ENCODE measurements around the gene C20orf204.

C20orf204 gene

DNA sequence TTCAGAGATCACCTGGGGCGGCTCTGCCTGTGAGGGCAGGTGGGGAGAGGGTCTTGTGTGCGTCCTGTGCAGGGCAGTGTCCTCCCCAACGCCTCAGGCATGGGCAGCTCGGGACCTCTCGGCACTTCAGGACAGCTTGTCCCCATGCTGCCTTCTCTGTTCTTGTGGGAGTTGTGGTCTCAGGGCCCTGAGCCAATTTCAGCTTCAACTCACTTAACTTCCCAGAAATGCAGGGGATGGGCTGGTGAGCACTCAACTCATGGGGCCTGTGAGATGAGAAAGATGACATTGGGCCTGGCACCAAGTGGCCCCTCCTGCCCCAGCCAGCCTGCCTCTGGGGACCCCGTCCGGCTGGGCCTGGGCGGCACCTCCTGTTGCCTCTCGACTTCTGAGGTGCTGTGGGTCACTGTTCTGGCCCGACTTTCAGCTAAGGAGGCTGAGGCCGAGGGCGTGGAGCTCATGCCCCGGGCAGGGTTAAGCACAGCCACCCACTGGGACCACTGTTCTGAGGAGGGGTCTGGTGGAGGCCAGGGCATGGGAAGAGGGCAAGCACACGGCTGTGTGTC is 36.6 kb downstream of the C20orf204 start:
- DNase-seq (ENCODE audit: low spot score) = no peak

- DNase-seq (ENCODE audit: low spot score) = no peak
These were observed 37.6 kb downstream of the C20orf204 start for GRCh38 chr20:64073476-64074183.

DNA sequence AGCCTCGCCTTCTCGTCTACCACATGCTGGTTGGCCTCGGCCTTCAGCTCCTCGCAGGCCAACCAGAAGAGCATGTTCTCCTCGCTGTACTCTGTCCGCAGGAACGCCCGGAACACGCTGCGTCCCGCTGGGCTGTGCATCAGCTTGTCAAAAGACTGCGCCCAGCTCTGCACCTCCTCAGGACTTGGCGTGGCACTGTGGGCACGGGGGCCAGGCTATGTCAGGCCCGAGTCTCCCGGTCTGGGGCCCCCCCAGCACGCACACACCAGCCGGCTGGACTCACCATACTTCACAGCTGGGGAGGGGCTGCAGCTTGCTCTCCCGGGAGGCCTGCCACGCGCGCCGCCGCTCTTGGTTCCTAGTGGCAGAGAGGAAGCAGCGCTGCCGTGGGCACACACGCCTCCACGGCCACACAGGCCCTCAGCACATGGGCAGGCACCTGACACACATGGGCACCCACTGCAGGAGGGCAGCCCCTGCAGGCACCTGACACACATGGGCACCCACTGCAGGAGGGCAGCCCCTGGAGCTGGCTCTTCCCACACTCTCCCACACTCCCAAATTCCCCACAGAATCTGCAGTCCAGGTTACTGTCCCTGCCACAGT is 38.3 kb downstream of the C20orf204 start:
- no peak for DNase-seq (ENCODE audit: low spot score)

DNA sequence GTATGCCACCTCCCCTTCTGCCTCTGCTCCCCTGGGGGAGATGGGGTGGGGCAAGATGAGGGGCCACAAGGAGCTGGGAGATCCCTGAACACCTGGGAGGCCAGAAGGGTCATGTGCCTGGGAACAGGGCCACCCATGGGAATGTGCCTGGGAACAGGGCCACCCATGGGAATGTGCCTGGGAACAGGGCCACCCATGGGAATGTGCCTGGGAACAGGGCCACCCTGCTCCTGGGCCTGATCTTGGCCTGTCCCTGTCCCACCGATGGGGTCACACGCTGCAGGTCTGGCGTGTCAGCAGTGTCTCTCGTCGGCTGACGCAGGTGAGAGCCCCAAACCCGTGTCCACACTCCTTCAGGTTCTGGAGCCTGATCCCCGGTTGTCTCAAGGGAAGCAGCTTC is 39.0 kb downstream of the C20orf204 start:
- DNase-seq (ENCODE audit: low spot score) = no peak

DNA sequence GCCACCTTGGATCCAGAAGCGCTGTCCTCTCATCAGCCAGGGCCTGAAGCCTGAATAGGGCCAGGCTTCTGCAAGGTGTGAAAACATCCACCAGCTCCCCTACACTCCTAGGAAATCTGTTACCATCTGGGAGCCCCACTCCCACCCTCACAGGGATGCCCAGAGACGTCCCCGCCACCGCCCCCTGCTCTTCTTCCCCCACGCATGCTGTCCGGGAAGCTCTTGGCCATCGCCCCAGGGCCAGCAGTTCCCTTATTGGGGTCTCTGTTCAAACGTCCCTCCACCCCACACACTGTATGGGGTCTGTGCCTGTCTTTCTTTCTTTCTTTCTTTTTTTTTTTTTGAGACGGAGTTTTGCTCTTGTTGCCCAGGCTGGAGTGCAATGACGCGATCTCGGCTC is 39.6 kb downstream of the C20orf204 start:
- DNase-seq (ENCODE audit: low spot score) = no peak

- no peak for DNase-seq (ENCODE audit: low spot score)
These were observed 40.3 kb downstream of the C20orf204 start for GRCh38 chr20:64076061-64076997.

GRCh38 chr20:64077094-64077493 is 41.1 kb downstream of the C20orf204 start:
- DNase-seq (ENCODE audit: low spot score) = no peak

DNA sequence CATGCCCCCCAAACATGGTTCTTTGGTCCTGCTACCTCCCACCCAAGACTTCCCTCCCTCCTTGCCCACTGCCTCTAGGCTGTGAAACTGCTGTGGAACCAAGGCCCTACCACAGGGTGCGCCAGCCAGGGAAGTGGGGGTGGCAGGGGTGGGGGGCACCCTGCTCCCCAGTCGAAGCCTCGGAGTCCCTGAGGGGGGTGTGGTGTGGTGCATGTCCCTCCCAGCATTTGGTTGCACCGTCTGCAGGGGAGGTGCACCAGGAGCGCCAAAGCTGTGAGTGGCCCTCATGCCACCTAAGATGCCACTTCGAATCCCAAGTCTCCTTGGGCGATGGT is 41.5 kb downstream of the C20orf204 start:
- no peak for DNase-seq (ENCODE audit: low spot score)

- DNase-seq (ENCODE audit: low spot score) = no peak
These were observed 42.0 kb downstream of the C20orf204 start for GRCh38 chr20:64077876-64078551.

DNA sequence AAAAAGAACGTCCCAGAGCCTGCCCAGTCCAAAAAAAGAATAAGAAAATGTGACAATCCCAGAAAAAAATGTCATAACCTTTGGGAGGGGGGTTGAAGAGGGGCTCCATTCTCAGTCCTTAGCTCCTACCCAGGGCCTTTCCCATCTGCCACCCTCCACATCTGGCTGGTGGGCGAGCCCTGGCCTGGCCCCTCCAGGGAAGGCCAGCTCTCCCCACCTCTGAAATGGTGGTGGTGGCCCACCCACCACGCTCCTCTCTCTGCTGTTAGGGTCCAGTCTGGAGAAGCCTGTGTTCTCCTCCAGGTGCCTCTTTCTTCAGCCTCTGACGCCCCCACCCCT is 42.9 kb downstream of the C20orf204 start:
- no peak for DNase-seq (ENCODE audit: low spot score)

GRCh38 chr20:64079273-64080012 is 43.5 kb downstream of the C20orf204 start, which contains the start of gene RGS19:
Gene RGS19 (minus strand): TSS chr20:64079518. CDS start chr20:64076886, 2,632 bp downstream.
- DNase-seq (ENCODE audit: low spot score) = peak; percentile 85

DNA sequence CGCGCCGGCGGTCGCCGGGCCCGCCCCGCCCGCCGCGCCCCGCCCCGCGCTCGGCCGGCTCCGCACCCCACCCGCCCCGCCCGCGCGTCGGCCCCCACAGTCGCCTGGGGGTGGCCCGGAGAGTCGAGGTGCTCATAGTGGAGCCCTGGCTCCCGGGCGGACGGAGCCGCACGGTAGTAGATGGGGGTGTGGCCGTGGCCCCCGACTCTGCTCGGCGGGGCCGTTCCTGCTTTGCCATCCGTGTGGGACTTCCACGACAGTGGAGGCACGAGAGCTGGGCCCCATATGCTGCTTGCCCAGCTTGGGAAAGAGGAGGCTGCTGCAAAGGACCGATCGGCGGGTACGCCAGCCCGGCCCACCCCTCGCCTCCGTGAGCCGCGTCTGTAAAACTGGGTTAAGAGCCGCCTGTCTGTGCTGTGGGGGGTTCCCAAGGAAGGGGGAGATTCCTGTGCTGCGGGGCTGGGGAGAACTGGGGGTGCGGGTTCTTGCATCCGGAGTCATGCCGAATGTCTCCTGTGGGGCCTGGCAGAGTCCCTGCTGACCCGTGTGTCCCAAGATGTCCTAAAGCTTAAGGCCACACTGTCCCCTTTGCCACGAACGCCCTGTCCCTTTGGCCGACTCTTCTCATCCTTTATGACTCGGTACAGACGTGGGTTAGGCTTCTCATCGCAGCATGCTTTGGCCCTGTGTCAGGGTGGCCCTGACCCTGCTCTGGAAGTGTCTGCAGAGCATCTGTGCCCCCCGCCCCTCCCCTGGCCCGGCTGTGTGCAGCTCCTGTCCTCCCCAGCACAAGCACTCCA is 44.2 kb downstream of the C20orf204 start, which contains the start of gene OPRL1:
Gene OPRL1 (plus strand): TSS at position 70 of the 800 bp plus-strand sequence. CDS start 12,639 bp downstream, outside the sequence.
- DNase-seq (ENCODE audit: low spot score) = no peak

GRCh38 chr20:64080813-64081623 is 45.0 kb downstream of the C20orf204 start:
- DNase-seq (ENCODE audit: low spot score) = no peak

DNA sequence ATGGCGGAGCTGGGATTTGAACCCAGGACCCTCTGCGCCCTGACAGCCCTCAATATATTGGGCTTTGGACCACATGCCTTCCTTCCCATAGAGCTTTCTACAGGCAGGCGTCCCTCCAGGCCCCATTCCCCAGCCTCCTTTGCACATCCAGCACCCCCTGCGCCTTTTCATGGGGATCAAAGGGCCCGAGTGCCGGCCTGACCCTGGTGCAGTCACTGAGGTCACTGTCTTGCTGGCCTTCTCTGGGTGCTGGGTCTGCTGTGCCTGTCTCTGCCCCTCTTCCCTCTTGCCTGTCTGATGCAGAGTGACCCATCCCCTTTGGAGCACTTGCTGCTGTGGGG is 45.6 kb downstream of the C20orf204 start:
- no peak for DNase-seq (ENCODE audit: low spot score)

DNA sequence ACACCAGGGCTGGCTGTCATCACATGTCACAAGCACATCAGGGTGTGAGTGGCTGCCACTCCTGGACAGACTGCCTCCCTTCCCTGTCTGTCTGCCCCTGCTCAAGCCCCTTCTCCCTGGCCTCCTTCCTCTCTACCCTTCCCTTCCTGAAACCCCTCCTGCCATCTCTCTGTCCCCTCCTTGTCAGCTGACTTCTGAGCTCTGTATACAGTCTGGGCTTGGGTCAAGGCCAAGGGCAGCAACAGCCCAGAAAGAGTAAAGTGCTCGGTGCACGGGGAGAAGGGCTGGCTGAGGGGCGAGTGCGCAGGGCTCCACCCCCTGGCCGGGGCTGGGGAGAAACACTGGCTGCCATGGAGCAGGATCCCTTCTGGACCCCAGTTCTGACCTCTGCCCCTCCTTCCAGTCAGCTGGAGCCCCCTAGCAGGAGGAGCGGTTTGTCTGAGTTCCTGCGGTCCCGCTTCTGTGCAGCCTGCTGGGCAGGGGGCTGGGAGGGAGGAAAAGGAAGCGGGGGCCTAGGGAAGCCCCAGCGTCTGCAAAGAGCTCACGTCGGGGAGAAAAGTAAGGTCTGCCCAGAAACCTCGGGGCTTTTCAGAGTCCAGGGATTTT is 46.2 kb downstream of the C20orf204 start:
- no peak for DNase-seq (ENCODE audit: low spot score)

GRCh38 chr20:64082820-64083377 is 46.9 kb downstream of the C20orf204 start:
- no peak for DNase-seq (ENCODE audit: low spot score)

DNA sequence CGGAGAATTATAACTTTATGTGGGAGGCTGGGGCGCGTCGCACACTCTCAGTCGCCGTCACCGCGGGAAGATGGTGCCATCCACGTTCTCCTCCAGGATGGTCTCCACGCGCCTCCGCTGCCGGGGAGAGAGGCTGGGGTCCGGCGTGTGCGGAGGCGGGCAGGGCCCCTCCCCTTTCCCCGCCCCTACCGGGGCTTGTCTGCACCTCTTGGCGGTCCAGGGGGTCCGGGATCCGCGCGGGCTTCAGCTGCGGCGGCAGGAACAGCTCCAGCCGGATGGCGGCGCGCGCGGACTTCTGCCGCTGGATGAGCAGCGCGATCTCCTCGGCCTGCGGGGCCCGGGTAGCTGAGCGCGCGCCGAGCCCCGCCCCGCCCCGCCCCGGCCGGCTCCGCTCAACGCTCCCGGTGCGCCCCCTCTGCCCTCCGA is 47.4 kb downstream of the C20orf204 start:
- peak; percentile 94 for DNase-seq (ENCODE audit: low spot score)

GRCh38 chr20:64083804-64084684 is 48.1 kb downstream of the C20orf204 start, which contains the start of gene LKAAEAR1:
Gene LKAAEAR1 (minus strand): TSS chr20:64084398. CDS start chr20:64084219, 179 bp downstream.
- no peak for DNase-seq (ENCODE audit: low spot score)

Data from HuH-7.5 (cell line).